Testis (tissue), 2 donors: Measurements from ENCODE around the gene BOD1L1.

Experiments used
- CTCF ChIP-seq, 3 experiments: fragments of 450-650 bp in 2 of 3; fragments of 200-600 bp in 1 of 3; sonication (generic) in 1 of 3; IDR thresholded peaks; one replicate each; pipeline ENCODE4 v1.5.1; 2016 to 2019; ENCODE audit warnings: antibody characterized with exemption in 3 of 3, mild to moderate bottlenecking in 2 of 3, moderate library complexity in 1 of 3
- POLR2A ChIP-seq: fragments of 450-650 bp; IDR thresholded peaks from one replicate; pipeline ENCODE4 v1.6.1; 2017; ENCODE audit warnings: antibody characterized with exemption, mild to moderate bottlenecking, moderate library complexity

- TF ChIP-seq POLR2A (no peak), CTCF (IDR thresholded peaks at IDR 0.05) (no peak)
These were observed 13.6 kb upstream of the BOD1L1 start for GRCh38 chr4:13641084-13641483.
